WTC11 (cell line): Measurements from ENCODE around the gene ATP2A3. TPM values are rescaled to one million over a fixed set of nuclear protein-coding genes. Genes with fewer than 3 reads are reported as not detected.
A peak's percentile ranks its signal among the peaks of the same experiment; 100 is the strongest.

ENCODE experiments used
- ATAC-seq: fragments of 200-7000 bp; cut with Tn5 transposase; 2 replicates; pipeline ENCODE4 v1.10.0; 2021; ENCODE audit warnings: mild to moderate bottlenecking, moderate library complexity
- CTCF ChIA-PET: fragments of 300-600 bp; sonication (Branson Sonifier 250); formaldehyde crosslinking; loops from one replicate; lab custom pipeline; 2021; ENCODE audit warnings: antibody characterized with exemption; lab: Charles Lee
- POLR2A ChIA-PET: fragments of 350-600 bp; sonication (Branson Sonifier 250); formaldehyde crosslinking; loops from one replicate; lab custom pipeline; 2021; ENCODE audit warnings: antibody characterized with exemption; lab: Charles Lee
- DNase-seq: peaks from one replicate; pipeline ENCODE4 v3.0.0; 2021; ENCODE audit warnings: low spot score
- H3K27ac Mint-ChIP-seq: 2 replicates; pipeline ENCODE4 v1.8.0; 2021; ENCODE audit warnings: mixed read lengths
- H3K27me3 Mint-ChIP-seq: 2 replicates; pipeline ENCODE4 v1.8.0; 2021; ENCODE audit warnings: low read depth, mild to moderate bottlenecking, moderate library complexity, mixed read lengths
- H3K36me3 Mint-ChIP-seq: 2 replicates; pipeline ENCODE4 v1.8.0; 2021; ENCODE audit warnings: mixed read lengths
- H3K4me1 Mint-ChIP-seq: 2 replicates; pipeline ENCODE4 v1.8.0; 2022; ENCODE audit warnings: mixed read lengths
- H3K4me3 Mint-ChIP-seq: 2 replicates; pipeline ENCODE4 v1.8.0; 2021; ENCODE audit warnings: mild to moderate bottlenecking, moderate library complexity, mixed read lengths
- H3K9me3 Mint-ChIP-seq: 2 replicates; pipeline ENCODE4 v1.8.0; 2021; ENCODE audit warnings: mixed read lengths
- CTCF ChIP-seq: fragments of 200-600 bp; IDR thresholded peaks from 2 replicates; pipeline ENCODE4 v1.8.0; 2022; ENCODE audit warnings: antibody characterized with exemption
- ELF4 ChIP-seq: sonication (generic); formaldehyde crosslinking; IDR thresholded peaks from 2 replicates; pipeline ENCODE4 v1.8.1; 2022; ENCODE audit warnings: low read depth, mild to moderate bottlenecking, moderate library complexity, missing genetic modification reagents
- ERG ChIP-seq: fragments of 250-450 bp; sonication (Bioruptor Pico); IDR thresholded peaks from 2 replicates; pipeline ENCODE4 v1.8.0; 2021; ENCODE audit warnings: mild to moderate bottlenecking
- ESRRA ChIP-seq: sonication (generic); formaldehyde crosslinking; IDR thresholded peaks from 2 replicates; pipeline ENCODE4 v1.8.1; 2022; ENCODE audit warnings: mild to moderate bottlenecking, missing genetic modification reagents, borderline replicate concordance
- ETV6 ChIP-seq: sonication (generic); formaldehyde crosslinking; IDR thresholded peaks from 2 replicates; pipeline ENCODE4 v1.8.1; 2022; ENCODE audit warnings: mild to moderate bottlenecking, missing genetic modification reagents
- FOXJ3 ChIP-seq: sonication (generic); formaldehyde crosslinking; IDR thresholded peaks from 2 replicates; pipeline ENCODE4 v1.9.0; 2021; ENCODE audit warnings: missing genetic modification reagents, mild to moderate bottlenecking, borderline replicate concordance
- IRF1 ChIP-seq: sonication (generic); formaldehyde crosslinking; IDR thresholded peaks from 2 replicates; pipeline ENCODE4 v1.8.0; 2023; ENCODE audit warnings: missing genetic modification reagents
- NFATC4 ChIP-seq: fragments of 250-450 bp; sonication (Bioruptor Pico); IDR thresholded peaks from 2 replicates; pipeline ENCODE4 v1.9.0; 2021; ENCODE audit warnings: mild to moderate bottlenecking
- NR2C2 ChIP-seq: sonication (generic); formaldehyde crosslinking; IDR thresholded peaks from 2 replicates; pipeline ENCODE4 v1.8.0; 2022; ENCODE audit warnings: mild to moderate bottlenecking, missing genetic modification reagents
- SOX15 ChIP-seq: fragments of 250-450 bp; sonication (Bioruptor Pico); IDR thresholded peaks from 2 replicates; pipeline ENCODE4 v1.9.0; 2021; ENCODE audit warnings: mild to moderate bottlenecking
- ZMAT4 ChIP-seq: fragments of 250-450 bp; sonication (Bioruptor Pico); IDR thresholded peaks from 2 replicates; pipeline ENCODE4 v1.9.0; 2021; ENCODE audit warnings: mild to moderate bottlenecking
- ZNF121 ChIP-seq: sonication (generic); formaldehyde crosslinking; IDR thresholded peaks from 2 replicates; pipeline ENCODE4 v1.8.0; 2023; ENCODE audit warnings: missing genetic modification reagents
- ZNF138 ChIP-seq: sonication (generic); formaldehyde crosslinking; conservative IDR thresholded peaks from 2 replicates; pipeline ENCODE4 v1.8.1; 2022; ENCODE audit warnings: mild to moderate bottlenecking, moderate library complexity, missing genetic modification reagents
- ZNF281 ChIP-seq: sonication (generic); formaldehyde crosslinking; IDR thresholded peaks from 2 replicates; pipeline ENCODE4 v1.8.0; 2023; ENCODE audit warnings: mild to moderate bottlenecking, missing genetic modification reagents
- total RNA-seq: library from RNA; stranded (reverse); gene quantifications from 3 replicates; pipeline ENCODE4 v1.2.3, GENCODE V29; 2021
- TF ChIP-seq, protein P1 (sequence below): sonication (generic); formaldehyde crosslinking; IDR thresholded peaks from 2 replicates; pipeline ENCODE4 v1.8.0; 2022; ENCODE audit warnings: mild to moderate bottlenecking, missing genetic modification reagents
- TF ChIP-seq, protein P2 (sequence below): fragments of 250-450 bp; sonication (Bioruptor Pico); IDR thresholded peaks from 2 replicates; pipeline ENCODE4 v1.9.0; 2021; ENCODE audit warnings: moderate library complexity, mild to moderate bottlenecking, inconsistent platforms, borderline replicate concordance
- TF ChIP-seq, protein P3 (sequence below): sonication (generic); formaldehyde crosslinking; IDR thresholded peaks from 2 replicates; pipeline ENCODE4 v1.8.1; 2023; ENCODE audit warnings: mild to moderate bottlenecking, missing genetic modification reagents
- TF ChIP-seq, protein P4 (sequence below): sonication (generic); formaldehyde crosslinking; IDR thresholded peaks from 2 replicates; pipeline ENCODE4 v1.8.1; 2023; ENCODE audit warnings: mild to moderate bottlenecking, missing genetic modification reagents, borderline replicate concordance

ATP2A3 gene
- total RNA-seq, 1 experiment from 2014 or later, result 37.8 TPM

DNA sequence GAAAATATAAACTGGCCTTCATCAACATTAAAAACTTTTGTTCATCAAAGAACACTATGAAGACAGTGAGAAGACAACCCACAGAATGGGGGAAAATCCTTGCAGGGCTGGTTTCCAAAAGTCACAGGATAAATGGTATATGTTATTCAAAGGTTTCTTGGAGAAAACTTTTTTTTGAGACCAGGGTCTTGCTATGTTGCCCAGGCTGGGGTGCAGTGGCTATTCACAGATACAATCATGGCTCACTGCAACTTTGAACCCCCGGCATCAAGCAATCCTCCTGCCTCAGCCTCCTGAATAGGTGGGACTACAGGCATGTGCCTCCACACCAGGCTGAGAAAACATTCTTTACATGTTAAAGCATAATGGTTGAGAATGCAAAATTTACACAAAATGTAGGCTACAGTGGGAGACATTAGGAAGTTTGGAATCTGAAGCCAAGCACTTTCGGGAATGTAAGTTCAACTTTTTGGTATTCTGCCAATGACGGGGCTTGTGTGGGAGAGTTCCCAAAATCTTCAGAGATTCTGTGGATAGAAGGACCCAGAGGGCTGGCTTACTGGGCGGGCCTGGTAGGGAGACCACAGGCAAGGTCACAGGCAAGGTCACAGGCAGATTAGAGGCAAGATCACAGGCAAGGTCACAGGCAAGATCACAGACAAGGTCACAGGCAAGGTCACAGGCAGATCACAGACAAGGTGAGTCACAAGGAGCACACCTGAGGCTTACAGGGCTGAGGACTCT is 24.2 kb upstream of the ATP2A3 start:
- Mint-ChIP-seq H3K27me3 (no peaks in the 10 kb centered on the region), H3K9me3 (no peaks in the 10 kb centered on the region), H3K27ac (peak overlapping the region; percentile 65), H3K36me3 (no peaks in the 10 kb centered on the region), H3K4me3 (no peak overlapping the region), H3K4me1 (peaks cover 22% of the 10 kb centered on the region)
- peak; percentile 91; the same call in 1 of the 2 replicates for TF ChIP-seq ESRRA (CRISPR knock-in tag)
- TF ChIP-seq, protein P1, sequence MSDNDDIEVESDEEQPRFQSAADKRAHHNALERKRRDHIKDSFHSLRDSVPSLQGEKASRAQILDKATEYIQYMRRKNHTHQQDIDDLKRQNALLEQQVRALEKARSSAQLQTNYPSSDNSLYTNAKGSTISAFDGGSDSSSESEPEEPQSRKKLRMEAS (CRISPR knock-in tag), result no peak
- ChIA-PET POLR2A (interaction anchor here (0.6 kb wide), 1 partner anchor 20 kb away, joined by 3 read pairs; no protein-coding TSS in a partner anchor), CTCF (interaction anchor here (0.6 to 2.0 kb wide), 3 partner anchors 16 to 142 kb away, joined by 3 to 8 read pairs (median 4); partner anchors contain the start of gene NCBP3)
- DNase-seq, result no peak
- ATAC-seq, result no peak

- DNase-seq, result no peak
- Mint-ChIP-seq H3K4me3 (no peak overlapping the region), H3K27ac (no peak overlapping the region), H3K4me1 (peaks cover 23% of the 10 kb centered on the region), H3K36me3 (no peaks in the 10 kb centered on the region), H3K9me3 (no peaks in the 10 kb centered on the region), H3K27me3 (no peaks in the 10 kb centered on the region)
- no peak for ATAC-seq
- TF ChIP-seq ZNF138 (no peak), ELF4 (CRISPR knock-in tag) (no peak), SOX15 (CRISPR knock-in tag) (no peak), CTCF (no peak), ETV6 (CRISPR knock-in tag) (no peak), IRF1 (CRISPR knock-in tag) (no peak), ZNF281 (CRISPR knock-in tag) (no peak), FOXJ3 (CRISPR knock-in tag) (no peak), NFATC4 (no peak), ZNF121 (no peak), NR2C2 (CRISPR knock-in tag) (no peak), ERG (CRISPR knock-in tag) (no peak), ZMAT4 (CRISPR knock-in tag) (no peak)
- TF ChIP-seq, protein P2, sequence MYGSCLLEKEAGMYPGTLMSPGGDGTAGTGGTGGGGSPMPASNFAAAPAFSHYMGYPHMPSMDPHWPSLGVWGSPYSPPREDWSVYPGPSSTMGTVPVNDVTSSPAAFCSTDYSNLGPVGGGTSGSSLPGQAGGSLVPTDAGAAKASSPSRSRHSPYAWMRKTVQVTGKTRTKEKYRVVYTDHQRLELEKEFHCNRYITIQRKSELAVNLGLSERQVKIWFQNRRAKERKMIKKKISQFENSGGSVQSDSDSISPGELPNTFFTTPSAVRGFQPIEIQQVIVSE, result no peak
- TF ChIP-seq, protein P3, sequence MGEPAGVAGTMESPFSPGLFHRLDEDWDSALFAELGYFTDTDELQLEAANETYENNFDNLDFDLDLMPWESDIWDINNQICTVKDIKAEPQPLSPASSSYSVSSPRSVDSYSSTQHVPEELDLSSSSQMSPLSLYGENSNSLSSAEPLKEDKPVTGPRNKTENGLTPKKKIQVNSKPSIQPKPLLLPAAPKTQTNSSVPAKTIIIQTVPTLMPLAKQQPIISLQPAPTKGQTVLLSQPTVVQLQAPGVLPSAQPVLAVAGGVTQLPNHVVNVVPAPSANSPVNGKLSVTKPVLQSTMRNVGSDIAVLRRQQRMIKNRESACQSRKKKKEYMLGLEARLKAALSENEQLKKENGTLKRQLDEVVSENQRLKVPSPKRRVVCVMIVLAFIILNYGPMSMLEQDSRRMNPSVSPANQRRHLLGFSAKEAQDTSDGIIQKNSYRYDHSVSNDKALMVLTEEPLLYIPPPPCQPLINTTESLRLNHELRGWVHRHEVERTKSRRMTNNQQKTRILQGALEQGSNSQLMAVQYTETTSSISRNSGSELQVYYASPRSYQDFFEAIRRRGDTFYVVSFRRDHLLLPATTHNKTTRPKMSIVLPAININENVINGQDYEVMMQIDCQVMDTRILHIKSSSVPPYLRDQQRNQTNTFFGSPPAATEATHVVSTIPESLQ (CRISPR knock-in tag), result no peak
- TF ChIP-seq, protein P4, sequence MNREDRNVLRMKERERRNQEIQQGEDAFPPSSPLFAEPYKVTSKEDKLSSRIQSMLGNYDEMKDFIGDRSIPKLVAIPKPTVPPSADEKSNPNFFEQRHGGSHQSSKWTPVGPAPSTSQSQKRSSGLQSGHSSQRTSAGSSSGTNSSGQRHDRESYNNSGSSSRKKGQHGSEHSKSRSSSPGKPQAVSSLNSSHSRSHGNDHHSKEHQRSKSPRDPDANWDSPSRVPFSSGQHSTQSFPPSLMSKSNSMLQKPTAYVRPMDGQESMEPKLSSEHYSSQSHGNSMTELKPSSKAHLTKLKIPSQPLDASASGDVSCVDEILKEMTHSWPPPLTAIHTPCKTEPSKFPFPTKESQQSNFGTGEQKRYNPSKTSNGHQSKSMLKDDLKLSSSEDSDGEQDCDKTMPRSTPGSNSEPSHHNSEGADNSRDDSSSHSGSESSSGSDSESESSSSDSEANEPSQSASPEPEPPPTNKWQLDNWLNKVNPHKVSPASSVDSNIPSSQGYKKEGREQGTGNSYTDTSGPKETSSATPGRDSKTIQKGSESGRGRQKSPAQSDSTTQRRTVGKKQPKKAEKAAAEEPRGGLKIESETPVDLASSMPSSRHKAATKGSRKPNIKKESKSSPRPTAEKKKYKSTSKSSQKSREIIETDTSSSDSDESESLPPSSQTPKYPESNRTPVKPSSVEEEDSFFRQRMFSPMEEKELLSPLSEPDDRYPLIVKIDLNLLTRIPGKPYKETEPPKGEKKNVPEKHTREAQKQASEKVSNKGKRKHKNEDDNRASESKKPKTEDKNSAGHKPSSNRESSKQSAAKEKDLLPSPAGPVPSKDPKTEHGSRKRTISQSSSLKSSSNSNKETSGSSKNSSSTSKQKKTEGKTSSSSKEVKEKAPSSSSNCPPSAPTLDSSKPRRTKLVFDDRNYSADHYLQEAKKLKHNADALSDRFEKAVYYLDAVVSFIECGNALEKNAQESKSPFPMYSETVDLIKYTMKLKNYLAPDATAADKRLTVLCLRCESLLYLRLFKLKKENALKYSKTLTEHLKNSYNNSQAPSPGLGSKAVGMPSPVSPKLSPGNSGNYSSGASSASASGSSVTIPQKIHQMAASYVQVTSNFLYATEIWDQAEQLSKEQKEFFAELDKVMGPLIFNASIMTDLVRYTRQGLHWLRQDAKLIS (CRISPR knock-in tag), result no peak
- POLR2A ChIA-PET, result no interaction called here
- CTCF ChIA-PET, result interaction anchor here (1.8 kb wide), 2 partner anchors 22 to 73 kb away, joined by 6 read pairs; no protein-coding TSS in a partner anchor
These were observed 22.7 kb upstream of the ATP2A3 start for GRCh38 chr17:3986939-3987335.
